GM21723 (cell line): ENCODE results near the gene GBF1.
"Not testable (repeated sequence)": the region's sequence is repeated elsewhere in the genome, so short reads cannot be mapped to it uniquely, and the experiment has no call there.

ENCODE experiments used
- ATAC-seq: cut with Tn5 transposase; IDR thresholded peaks from one replicate; pipeline ENCODE4 v1.9.1; 2021; ENCODE audit warnings: mild to moderate bottlenecking, moderate library complexity; ENCODE audit not compliant: unreplicated experiment

Gene GBF1

GRCh38 chr10:102301332-102301731 is 56.0 kb downstream of the GBF1 start:
- not testable (repeated sequence) for ATAC-seq

GRCh38 chr10:102302611-102303010 is 57.3 kb downstream of the GBF1 start:
- ATAC-seq, result no peak

- no peak for ATAC-seq
These were observed 60.7 kb downstream of the GBF1 start for GRCh38 chr10:102306006-102306405.

DNA sequence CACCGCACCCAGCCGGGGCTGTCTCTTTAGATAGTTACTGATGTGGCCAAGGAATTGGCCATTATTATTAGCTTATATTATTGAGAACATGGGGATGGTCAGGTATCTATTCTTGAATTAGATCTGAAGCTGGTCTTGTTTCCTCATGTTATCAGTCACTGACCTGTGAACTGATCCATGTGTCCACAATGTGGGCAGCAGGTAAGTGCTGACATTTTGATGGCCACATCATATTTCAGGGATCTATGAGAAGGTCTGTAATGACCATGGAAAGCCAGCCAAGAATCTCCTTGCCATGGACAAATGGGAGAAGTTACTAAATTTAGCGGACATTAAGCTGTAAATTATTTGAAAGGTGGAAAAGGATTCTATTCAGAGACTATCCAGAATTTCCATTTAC is 61.4 kb downstream of the GBF1 start:
- ATAC-seq, result no peak

- ATAC-seq, result not testable (repeated sequence)
These were observed 63.0 kb downstream of the GBF1 start for GRCh38 chr10:102308318-102308717.

DNA sequence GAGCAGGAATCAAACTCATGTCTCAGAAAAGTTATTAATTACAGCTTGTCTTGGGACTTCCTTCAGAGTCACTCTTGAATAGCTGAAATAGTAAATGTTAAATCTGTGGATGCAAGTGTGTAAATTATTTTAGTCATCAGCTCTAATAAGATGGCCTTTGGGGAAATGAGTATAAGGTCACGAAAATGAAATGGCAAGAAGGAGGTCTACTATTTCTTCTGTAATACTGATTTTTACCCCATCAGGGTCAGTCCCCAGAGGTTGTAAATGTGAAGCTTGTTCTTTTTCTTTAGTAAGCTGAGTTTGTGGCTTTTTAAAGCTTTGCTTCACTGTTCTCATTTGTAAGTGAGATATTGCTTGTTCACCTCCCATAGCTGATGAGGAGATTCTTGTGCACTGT is 63.9 kb downstream of the GBF1 start:
- no peak for ATAC-seq

- ATAC-seq, result no peak
These were observed 64.6 kb downstream of the GBF1 start for GRCh38 chr10:102309916-102310315.

- ATAC-seq, result no peak
These were observed 65.2 kb downstream of the GBF1 start for GRCh38 chr10:102310361-102311024.

- ATAC-seq, result no peak
These were observed 65.7 kb downstream of the GBF1 start for GRCh38 chr10:102311025-102311420.

- ATAC-seq, result no peak
These were observed 67.4 kb downstream of the GBF1 start for GRCh38 chr10:102312683-102313082.

DNA sequence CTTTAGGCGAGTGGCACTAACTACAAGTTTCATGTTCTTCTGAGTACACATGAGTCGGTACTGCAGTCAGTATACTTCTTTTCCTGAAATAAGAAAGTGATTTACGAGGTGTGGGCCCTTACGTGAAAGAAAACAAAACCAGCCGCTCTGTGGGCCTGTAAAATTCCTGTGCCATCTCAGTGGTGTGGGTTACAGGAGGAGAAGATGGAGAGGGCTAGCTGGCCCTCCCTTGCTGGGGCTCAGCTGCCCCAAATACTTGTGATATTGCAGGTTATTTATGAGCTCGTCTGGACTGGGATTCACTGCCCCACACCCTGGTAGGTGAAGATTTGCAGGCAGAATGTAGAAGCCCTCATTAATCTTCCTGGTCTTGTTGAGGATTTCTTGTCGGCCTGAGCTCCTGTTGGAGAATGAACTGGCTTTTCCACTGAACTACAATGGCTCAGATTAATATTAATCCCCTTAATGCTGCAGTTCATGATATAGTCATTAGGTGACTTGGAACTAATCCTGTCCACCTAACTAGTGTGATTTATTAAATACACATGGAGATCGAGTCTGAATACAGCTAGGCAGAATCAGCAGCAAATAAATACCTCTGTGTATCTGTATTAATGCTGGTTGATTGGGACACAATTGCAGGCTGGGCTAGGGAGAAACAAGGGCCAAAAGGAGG is 68.0 kb downstream of the GBF1 start:
- ATAC-seq, result no peak

DNA sequence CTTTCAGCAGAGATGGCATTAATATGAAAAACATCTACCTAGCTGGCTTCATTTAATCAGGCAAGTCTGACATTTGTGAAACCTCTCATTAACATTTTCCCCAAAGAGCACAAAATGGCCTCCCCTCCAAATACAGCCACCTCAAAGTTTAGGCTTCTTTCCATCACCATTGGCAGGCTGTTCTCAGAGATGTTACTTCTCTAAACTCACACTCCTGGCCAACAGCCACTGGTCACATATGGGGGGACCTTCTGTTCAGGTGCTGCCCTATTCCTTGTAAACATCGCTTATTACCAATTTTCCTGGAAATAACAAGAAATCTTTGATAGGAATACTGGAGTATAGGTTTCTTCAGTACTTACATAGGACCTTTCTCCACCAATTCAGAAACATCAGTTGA is 69.5 kb downstream of the GBF1 start:
- ATAC-seq, result no peak

DNA sequence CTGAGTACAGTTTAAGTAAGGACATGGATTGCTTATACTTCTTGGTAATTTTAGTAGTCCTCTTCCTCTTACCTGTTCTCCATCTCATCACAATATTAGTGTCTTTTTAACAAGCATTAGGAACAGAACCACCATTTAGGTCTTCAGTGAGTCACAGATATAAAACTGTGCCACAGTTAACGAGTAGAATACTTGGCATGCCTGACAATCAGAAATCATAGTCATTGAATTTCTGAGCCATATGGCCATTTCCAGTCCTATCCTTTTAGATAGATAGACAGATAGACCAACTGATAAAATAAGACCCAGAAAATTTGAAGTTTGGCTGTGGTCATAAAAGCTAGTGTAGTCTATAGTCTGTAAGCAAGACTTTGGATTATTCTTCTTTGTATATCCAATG is 71.1 kb downstream of the GBF1 start:
- ATAC-seq, result no peak

DNA sequence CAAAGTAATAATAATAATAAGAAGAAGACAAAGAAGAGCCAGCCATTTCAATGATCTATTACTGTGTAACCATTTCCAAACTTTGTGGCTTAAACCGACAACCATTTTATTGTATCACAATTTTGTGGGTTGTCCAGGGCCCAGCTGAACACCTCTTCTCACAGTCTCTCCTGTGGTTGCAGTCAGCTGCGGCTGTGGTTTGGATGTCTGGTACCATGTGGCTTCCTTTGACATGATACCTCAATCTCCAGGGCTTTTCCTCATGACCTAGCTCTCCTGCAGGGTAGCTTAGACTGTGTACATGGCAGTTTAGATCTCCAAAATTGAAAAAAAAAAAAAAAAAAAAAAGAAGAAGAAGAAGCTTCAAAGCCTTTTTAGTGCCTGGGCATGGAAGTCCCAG is 77.6 kb downstream of the GBF1 start:
- ATAC-seq, result no peak

GRCh38 chr10:102324061-102324460 is 78.7 kb downstream of the GBF1 start:
- no peak for ATAC-seq

- no peak for ATAC-seq
These were observed 80.7 kb downstream of the GBF1 start for GRCh38 chr10:102326031-102326430.

DNA sequence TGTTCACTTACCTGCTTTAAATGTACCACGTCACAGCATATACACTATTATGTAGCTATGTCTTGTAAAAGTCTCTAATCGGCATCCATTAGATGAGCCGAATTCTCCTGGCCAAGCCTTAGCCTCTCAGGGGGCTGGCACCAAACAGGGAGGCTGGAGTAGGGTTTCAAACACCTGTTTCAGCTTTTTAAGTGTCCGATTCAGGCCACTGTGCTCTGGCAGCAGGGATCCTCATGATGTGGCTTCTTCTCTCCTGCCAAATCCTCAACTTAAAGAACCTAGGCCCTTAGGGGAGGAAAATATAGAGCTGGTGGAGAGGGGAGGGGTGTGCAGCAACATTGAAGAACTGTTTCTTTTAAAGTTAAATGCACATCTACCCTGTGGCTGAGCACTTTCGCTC is 81.7 kb downstream of the GBF1 start:
- ATAC-seq, result no peak

- ATAC-seq, result no peak
These were observed 82.3 kb downstream of the GBF1 start for GRCh38 chr10:102327641-102328040.

GRCh38 chr10:102332772-102333171 is 87.4 kb downstream of the GBF1 start:
- ATAC-seq, result no peak

DNA sequence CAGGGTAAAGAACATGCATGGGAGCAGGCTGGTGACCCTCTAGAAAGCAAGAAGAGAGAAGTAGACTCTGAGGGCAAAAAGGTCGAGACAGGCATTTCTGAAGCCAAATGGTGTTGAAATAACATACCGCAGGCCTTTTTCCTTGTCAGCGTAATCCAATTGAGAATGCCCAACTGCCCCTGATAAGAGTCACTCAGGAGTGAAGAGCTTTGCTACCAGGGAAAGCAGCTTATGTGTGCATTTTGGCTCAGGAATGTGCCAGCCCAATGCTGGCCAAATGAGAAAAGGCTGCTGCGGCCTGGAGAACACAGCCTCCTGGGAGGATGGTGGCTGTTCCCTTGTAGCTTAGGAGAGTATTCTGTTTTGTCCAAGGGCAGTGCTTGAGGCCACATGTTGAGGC is 88.8 kb downstream of the GBF1 start:
- ATAC-seq, result no peak

DNA sequence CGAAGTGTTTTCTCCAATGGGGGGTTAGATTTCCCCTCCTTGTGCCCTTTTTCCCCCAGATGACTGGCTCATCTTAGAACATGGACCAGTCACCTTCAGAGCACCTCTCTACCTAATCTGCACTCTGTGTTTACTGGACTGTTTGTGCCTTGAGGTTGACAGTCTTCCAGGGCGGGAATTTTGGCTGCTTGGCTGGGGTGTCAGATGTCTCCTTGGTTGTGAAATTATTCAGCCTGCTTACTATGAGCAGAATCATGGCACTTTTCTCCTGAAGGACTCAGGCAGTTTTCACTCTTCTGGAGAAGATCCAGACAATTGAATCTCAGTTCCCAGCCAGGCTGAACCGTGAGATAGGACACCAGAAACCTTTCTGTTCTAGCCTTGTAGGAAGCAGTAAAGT is 89.9 kb downstream of the GBF1 start:
- no peak for ATAC-seq

DNA sequence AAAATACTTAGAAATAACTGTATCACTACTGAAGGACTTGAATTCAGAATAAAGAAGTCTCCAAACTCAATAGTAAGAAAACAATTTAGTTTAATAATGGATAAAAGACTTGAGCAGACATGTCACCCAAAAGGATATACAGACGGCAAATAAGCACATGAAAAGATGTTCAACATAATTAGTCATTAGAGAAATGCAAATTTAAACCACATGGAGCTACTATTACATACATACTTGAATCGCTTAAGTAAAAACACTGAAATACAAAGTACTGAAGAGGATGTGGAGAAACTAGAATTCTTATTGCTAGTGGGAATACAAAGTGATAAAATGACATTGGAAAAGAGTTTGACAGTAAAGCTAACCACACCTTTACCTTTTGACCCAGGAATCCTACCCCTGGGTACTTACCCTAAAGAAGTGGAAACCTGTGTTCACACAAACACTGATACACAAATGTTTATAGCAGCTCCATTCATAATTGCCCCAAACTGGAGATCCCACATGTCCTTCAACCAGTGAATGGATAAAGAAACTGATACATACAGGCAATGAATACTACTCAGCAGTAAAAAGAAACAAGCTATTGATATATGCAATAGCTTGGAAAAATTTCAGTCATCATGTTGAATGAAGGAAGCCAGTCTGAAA is 95.8 kb downstream of the GBF1 start:
- ATAC-seq, result no peak
